ENCODE results near the gene HNF4A.

Gene HNF4A

DNA sequence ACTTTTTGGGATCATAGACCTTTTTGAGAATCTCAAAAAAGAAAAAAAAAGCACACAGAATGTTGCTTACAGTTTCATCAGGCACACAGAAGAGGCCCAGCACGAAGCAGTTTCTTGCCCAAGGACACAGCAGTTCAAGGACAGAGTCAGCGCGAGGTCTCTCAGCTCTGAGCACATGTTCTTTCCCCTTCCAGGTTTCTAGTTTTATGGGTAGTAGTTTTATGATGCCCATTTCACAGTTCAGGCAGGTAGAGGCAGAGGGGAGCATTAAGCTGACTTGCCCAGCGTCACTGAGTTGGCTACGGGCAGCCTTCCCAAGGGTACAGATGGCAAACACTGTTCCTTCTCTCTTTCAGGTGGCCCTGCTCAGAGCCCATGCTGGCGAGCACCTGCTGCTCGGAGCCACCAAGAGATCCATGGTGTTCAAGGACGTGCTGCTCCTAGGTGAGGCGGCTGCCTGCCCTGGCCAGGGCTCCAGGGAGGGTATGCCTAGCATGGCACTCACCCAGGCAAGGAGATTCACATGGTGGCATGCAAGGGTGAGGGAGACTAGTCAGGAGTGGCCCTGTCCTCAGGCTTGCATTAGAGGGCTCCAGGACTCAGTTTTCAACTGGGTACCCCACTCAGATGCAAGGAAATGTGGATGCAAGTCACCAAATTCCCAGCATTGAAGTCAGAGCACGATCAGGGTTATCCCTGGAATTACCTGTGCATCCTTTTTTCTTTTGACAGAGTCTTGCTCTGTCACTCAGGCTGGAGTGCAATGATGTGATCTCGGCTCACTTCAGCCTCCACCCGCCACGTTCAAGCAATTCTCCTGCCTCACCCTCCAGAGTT, 62.8 kb downstream of the HNF4A start:
- H3K27ac ChIP-seq (ENCODE audit: low read length) = no peak overlapping the region

DNA sequence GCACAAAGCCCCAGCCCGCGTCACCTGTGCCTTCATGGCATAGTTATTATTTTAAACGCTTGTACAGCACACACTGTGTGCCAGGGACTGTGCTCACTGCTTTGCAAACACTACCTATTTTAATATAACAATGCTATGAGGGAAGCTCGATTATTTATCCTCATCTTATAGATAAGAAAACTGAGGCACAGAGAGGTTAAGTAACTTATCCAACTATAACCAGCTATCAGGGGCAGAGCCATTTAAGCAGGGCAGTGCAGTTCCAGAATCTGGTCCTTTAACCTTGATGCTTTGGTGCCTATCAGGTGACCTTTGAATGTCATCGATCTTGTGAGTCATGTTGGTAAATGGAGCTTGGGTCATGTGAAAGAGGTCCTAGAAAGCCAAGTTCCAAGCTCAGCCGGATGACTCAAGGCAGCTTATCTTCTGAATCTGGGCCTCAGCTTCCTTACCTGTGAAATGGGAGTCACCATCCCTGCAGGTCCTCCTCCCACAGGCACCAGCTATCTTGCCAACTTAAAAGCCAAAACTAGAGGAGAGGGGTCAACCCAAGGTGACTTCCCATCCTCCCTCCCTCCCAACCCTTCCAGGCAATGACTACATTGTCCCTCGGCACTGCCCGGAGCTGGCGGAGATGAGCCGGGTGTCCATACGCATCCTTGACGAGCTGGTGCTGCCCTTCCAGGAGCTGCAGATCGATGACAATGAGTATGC, 63.8 kb downstream of the HNF4A start:
- H3K36me3 ChIP-seq (replicated peaks; ENCODE audit: low read depth, low read length) = no peaks in the 10 kb centered on the region
- H2AFZ ChIP-seq (ENCODE audit: low read depth, low read length) = no peak overlapping the region
- H3K9ac ChIP-seq (ENCODE audit: low read length) = no peak overlapping the region
- H4K20me1 ChIP-seq (ENCODE audit: insufficient read depth, low read length) = no peaks in the 10 kb centered on the region
- peaks cover 42% of the 10 kb centered on the region for H3K27me3 ChIP-seq (ENCODE audit: low read depth, low read length)
- no peak for TF ChIP-seq EZH2phosphoT487 (IDR thresholded peaks at IDR 0.05; ENCODE audit: low read depth)
- TF ChIP-seq, protein P1, sequence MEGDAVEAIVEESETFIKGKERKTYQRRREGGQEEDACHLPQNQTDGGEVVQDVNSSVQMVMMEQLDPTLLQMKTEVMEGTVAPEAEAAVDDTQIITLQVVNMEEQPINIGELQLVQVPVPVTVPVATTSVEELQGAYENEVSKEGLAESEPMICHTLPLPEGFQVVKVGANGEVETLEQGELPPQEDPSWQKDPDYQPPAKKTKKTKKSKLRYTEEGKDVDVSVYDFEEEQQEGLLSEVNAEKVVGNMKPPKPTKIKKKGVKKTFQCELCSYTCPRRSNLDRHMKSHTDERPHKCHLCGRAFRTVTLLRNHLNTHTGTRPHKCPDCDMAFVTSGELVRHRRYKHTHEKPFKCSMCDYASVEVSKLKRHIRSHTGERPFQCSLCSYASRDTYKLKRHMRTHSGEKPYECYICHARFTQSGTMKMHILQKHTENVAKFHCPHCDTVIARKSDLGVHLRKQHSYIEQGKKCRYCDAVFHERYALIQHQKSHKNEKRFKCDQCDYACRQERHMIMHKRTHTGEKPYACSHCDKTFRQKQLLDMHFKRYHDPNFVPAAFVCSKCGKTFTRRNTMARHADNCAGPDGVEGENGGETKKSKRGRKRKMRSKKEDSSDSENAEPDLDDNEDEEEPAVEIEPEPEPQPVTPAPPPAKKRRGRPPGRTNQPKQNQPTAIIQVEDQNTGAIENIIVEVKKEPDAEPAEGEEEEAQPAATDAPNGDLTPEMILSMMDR (IDR thresholded peaks at IDR 0.05; ENCODE audit: low read depth, low read length) = no peak
- no peaks in the 10 kb centered on the region for H3K79me2 ChIP-seq (ENCODE audit: low read length)
- H3K4me1 ChIP-seq (ENCODE audit: low read length) = no peaks in the 10 kb centered on the region
- no peaks in the 10 kb centered on the region for H3K9me3 ChIP-seq (ENCODE audit: insufficient read depth, low read length)
- H3K4me3 ChIP-seq (ENCODE audit: low read length) = no peak overlapping the region
- no peak overlapping the region for H3K27ac ChIP-seq (ENCODE audit: low read length)
- no peak overlapping the region for H3K4me2 ChIP-seq (ENCODE audit: low read length)

More for the DNA sequence above, 62.8 kb downstream of the HNF4A start:
- TF ChIP-seq, protein P1 (IDR thresholded peaks at IDR 0.05; ENCODE audit: low read depth, low read length) = no peak
- H3K9me3 ChIP-seq (ENCODE audit: insufficient read depth, low read length) = no peaks in the 10 kb centered on the region
- H3K27me3 ChIP-seq (ENCODE audit: low read depth, low read length) = peaks cover 41% of the 10 kb centered on the region
- H3K4me2 ChIP-seq (ENCODE audit: low read length) = no peak overlapping the region
- H3K36me3 ChIP-seq (replicated peaks; ENCODE audit: low read depth, low read length) = no peaks in the 10 kb centered on the region
- H2AFZ ChIP-seq (ENCODE audit: low read depth, low read length) = no peak overlapping the region
- H4K20me1 ChIP-seq (ENCODE audit: insufficient read depth, low read length) = no peaks in the 10 kb centered on the region
- no peaks in the 10 kb centered on the region for H3K4me1 ChIP-seq (ENCODE audit: low read length)
- no peak overlapping the region for H3K4me3 ChIP-seq (ENCODE audit: low read length)
- no peak overlapping the region for H3K9ac ChIP-seq (ENCODE audit: low read length)
- H3K79me2 ChIP-seq (ENCODE audit: low read length) = no peaks in the 10 kb centered on the region

DNA sequence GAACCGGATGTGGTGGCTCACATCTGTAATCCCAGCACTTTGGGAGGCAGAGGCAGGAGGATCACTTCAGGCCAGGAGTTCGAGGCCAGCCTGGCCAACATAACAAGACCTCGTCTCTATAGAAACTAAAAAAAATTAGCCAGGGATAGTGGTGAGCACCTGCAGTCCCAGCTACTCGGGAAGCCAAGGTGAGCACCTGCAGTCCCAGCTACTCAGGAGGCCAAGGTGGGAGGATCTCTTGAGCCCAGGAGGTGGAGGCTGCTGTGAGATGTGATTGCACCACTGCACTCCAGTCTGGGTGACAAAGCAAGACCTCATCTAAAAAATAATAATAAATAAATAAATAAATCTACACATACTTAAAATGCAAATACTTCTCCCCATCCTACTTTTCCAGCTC, 65.0 kb downstream of the HNF4A start:
- no peak for TF ChIP-seq EZH2phosphoT487 (IDR thresholded peaks at IDR 0.05; ENCODE audit: low read depth)
- TF ChIP-seq, protein P1 (IDR thresholded peaks at IDR 0.05; ENCODE audit: low read depth, low read length) = no peak
- Histone ChIP-seq H3K9ac (ENCODE audit: low read length) (no peak overlapping the region), H3K4me2 (ENCODE audit: low read length) (no peak overlapping the region), H4K20me1 (ENCODE audit: insufficient read depth, low read length) (no peaks in the 10 kb centered on the region), H3K27ac (ENCODE audit: low read length) (no peak overlapping the region), H3K9me3 (ENCODE audit: insufficient read depth, low read length) (no peaks in the 10 kb centered on the region), H3K79me2 (ENCODE audit: low read length) (no peaks in the 10 kb centered on the region), H3K27me3 (ENCODE audit: low read depth, low read length) (peaks cover 45% of the 10 kb centered on the region), H3K4me3 (ENCODE audit: low read length) (no peak overlapping the region), H2AFZ (ENCODE audit: low read depth, low read length) (no peak overlapping the region), H3K4me1 (ENCODE audit: low read length) (no peaks in the 10 kb centered on the region), H3K36me3 (replicated peaks; ENCODE audit: low read depth, low read length) (no peaks in the 10 kb centered on the region)

DNA sequence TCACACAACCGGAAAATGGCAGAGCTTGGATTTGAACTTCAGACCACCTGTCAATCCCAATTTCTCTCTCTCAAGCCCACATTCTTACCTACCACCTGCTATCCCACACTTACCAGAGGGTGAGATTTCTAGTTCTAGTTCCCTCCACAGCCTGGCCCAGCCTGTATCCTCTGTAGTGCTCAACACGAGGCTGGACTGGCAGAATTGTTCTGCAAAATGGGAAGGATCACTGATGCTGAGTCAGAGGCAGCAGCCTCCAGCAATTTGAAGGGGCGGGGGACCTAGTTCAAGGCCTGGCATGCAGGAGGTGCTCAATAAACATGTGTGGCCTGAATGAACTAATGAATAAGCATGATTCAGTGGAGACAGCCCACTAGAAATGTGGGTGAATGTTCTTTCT, 66.6 kb downstream of the HNF4A start:
- H3K9ac ChIP-seq (ENCODE audit: low read length) = no peak overlapping the region
- no peak overlapping the region for H3K4me3 ChIP-seq (ENCODE audit: low read length)
- H2AFZ ChIP-seq (ENCODE audit: low read depth, low read length) = no peak overlapping the region
- H4K20me1 ChIP-seq (ENCODE audit: insufficient read depth, low read length) = no peaks in the 10 kb centered on the region
- TF ChIP-seq EZH2phosphoT487 (IDR thresholded peaks at IDR 0.05; ENCODE audit: low read depth) = no peak
- TF ChIP-seq, protein P1 (IDR thresholded peaks at IDR 0.05; ENCODE audit: low read depth, low read length) = no peak
- H3K79me2 ChIP-seq (ENCODE audit: low read length) = no peaks in the 10 kb centered on the region
- H3K9me3 ChIP-seq (ENCODE audit: insufficient read depth, low read length) = no peaks in the 10 kb centered on the region
- H3K4me2 ChIP-seq (ENCODE audit: low read length) = no peak overlapping the region
- H3K36me3 ChIP-seq (replicated peaks; ENCODE audit: low read depth, low read length) = no peaks in the 10 kb centered on the region
- H3K4me1 ChIP-seq (ENCODE audit: low read length) = no peaks in the 10 kb centered on the region
- peaks cover 40% of the 10 kb centered on the region for H3K27me3 ChIP-seq (ENCODE audit: low read depth, low read length)
- H3K27ac ChIP-seq (ENCODE audit: low read length) = no peak overlapping the region
